CD14-positive monocyte (primary cell): ENCODE results near the gene PKDREJ. TPM values are rescaled to one million over a fixed set of nuclear protein-coding genes. Genes with fewer than 3 reads are reported as not detected.

Experiments
- DNase-seq, 3 donors: peaks; one replicate each; pipeline ENCODE4 v3.0.0-alpha.2; 2011 to 2022
- H2AFZ ChIP-seq: 2 replicates; pipeline ENCODE4 v1.6.0; 2012; ENCODE audit warnings: mild to moderate bottlenecking, low read depth, low read length, inconsistent platforms; ENCODE audit not compliant: insufficient read depth, poor library complexity, severe bottlenecking
- H3K27ac ChIP-seq, 2 donors: 1 replicate in 1 of 2; 2 replicates in 1 of 2; pipeline ENCODE4 v1.5.1; 2012 to 2013; ENCODE audit warnings: low read length in 2 of 2, control low read depth in 1 of 2, inconsistent platforms in 1 of 2, low read depth in 1 of 2, mild to moderate bottlenecking in 1 of 2
- H3K27me3 ChIP-seq, 2 donors: one replicate each; pipeline versions ENCODE4 v1.6.0 to v1.6.1; 2011 to 2013; ENCODE audit warnings: low read length in 2 of 2; ENCODE audit not compliant: control insufficient read depth in 2 of 2, insufficient read depth in 2 of 2
- H3K36me3 ChIP-seq, 2 donors: replicated peaks in 1 of 2; 1 replicate in 1 of 2; 2 replicates in 1 of 2; pipeline versions ENCODE4 v1.5.1 to v1.6.1; 2012 to 2013; ENCODE audit warnings: low read length in 2 of 2, control low read depth in 1 of 2, inconsistent platforms in 1 of 2, mild to moderate bottlenecking in 1 of 2; ENCODE audit not compliant: insufficient read depth in 2 of 2, control insufficient read depth in 1 of 2
- H3K4me1 ChIP-seq, 2 donors: 1 replicate in 1 of 2; 2 replicates in 1 of 2; pipeline versions ENCODE4 v1.5.1 to v1.6.1; 2012 to 2013; ENCODE audit warnings: low read length in 2 of 2, control low read depth in 1 of 2, inconsistent platforms in 1 of 2, mild to moderate bottlenecking in 1 of 2, moderate library complexity in 1 of 2; ENCODE audit not compliant: insufficient read depth in 2 of 2, control insufficient read depth in 1 of 2
- H3K4me2 ChIP-seq: replicated peaks from 2 replicates; pipeline ENCODE3; 2012; ENCODE audit warnings: low read length, moderate library complexity, mild to moderate bottlenecking; ENCODE audit not compliant: poor library complexity, severe bottlenecking; ENCODE audit errors: extremely low read depth
- H3K4me3 ChIP-seq, 3 experiments: fragments of 200-600 bp in 1 of 3; sonication (generic) in 1 of 3; replicated peaks in 1 of 3; 1 replicate in 2 of 3; 2 replicates in 1 of 3; pipeline ENCODE4 v1.5.1; 2011 to 2013; ENCODE audit warnings: low read length in 3 of 3, mild to moderate bottlenecking in 3 of 3, control low read depth in 2 of 3, low read depth in 2 of 3, inconsistent platforms in 1 of 3, moderate library complexity in 1 of 3
- H3K79me2 ChIP-seq: 2 replicates; pipeline ENCODE4 v1.6.0; 2012; ENCODE audit warnings: mild to moderate bottlenecking, control low read depth, inconsistent platforms, low read length, moderate library complexity; ENCODE audit not compliant: insufficient read depth
- H3K9ac ChIP-seq: 2 replicates; pipeline ENCODE4 v1.6.0; 2017; ENCODE audit warnings: low read length, mild to moderate bottlenecking; ENCODE audit not compliant: insufficient read depth, poor library complexity, severe bottlenecking
- H3K9me3 ChIP-seq, 2 donors: replicated peaks in 1 of 2; 1 replicate in 1 of 2; 2 replicates in 1 of 2; pipeline versions ENCODE4 v1.5.1 to v1.6.1; 2012 to 2013; ENCODE audit warnings: low read length in 2 of 2, control low read depth in 1 of 2; ENCODE audit not compliant: control insufficient read depth in 1 of 2, insufficient read depth in 1 of 2
- H4K20me1 ChIP-seq: 2 replicates; pipeline ENCODE4 v1.6.0; 2012; ENCODE audit warnings: mild to moderate bottlenecking, low read length, control low read depth, moderate library complexity; ENCODE audit not compliant: insufficient read depth
- H3K27ac Mint-ChIP-seq, 7 donors: one replicate each; pipeline ENCODE4 v1.8.0; 2020; ENCODE audit warnings: mild to moderate bottlenecking in 7 of 7, mixed read lengths in 7 of 7, moderate library complexity in 6 of 7, inconsistent platforms in 2 of 7
- H3K27me3 Mint-ChIP-seq, 3 donors: one replicate each; pipeline ENCODE4 v1.8.0; 2021 to 2022; ENCODE audit warnings: low read depth in 3 of 3, mild to moderate bottlenecking in 3 of 3, mixed read lengths in 3 of 3, moderate library complexity in 3 of 3, inconsistent platforms in 1 of 3
- H3K36me3 Mint-ChIP-seq, 2 donors: one replicate each; pipeline ENCODE4 v1.8.0; 2020; ENCODE audit warnings: mixed read lengths in 2 of 2, inconsistent platforms in 1 of 2, mild to moderate bottlenecking in 1 of 2
- H3K4me1 Mint-ChIP-seq: one replicate; pipeline ENCODE4 v1.8.0; 2020; ENCODE audit warnings: mild to moderate bottlenecking, mixed read lengths
- H3K4me3 Mint-ChIP-seq, 2 donors: one replicate each; pipeline ENCODE4 v1.8.0; 2020; ENCODE audit warnings: mild to moderate bottlenecking in 2 of 2, mixed read lengths in 2 of 2, moderate library complexity in 1 of 2
- H3K9me3 Mint-ChIP-seq, 7 donors: one replicate each; pipeline ENCODE4 v1.8.0; 2020 to 2022; ENCODE audit warnings: mixed read lengths in 7 of 7, mild to moderate bottlenecking in 6 of 7, moderate library complexity in 6 of 7, inconsistent platforms in 2 of 7
- CTCF ChIP-seq: fragments of 200-600 bp; IDR thresholded peaks from one replicate; pipeline ENCODE4 v1.8.0; 2022; ENCODE audit warnings: antibody characterized with exemption, mild to moderate bottlenecking
- WGBS: methylation state at CpG from one replicate; pipeline ENCODE4 v1.1.5; 2013; ENCODE audit warnings: missing lambda C conversion rate; ENCODE audit not compliant: insufficient coverage; 5-methylcytosine and 5-hydroxymethylcytosine counted together
- intact Hi-C, 2 donors: fragments of 100-400 bp; cut with micrococcal nuclease; formaldehyde crosslinking; loops; one replicate each; pipeline versions ENCODE4 v1.15.0 to v1.15.1; 2023
- polyA plus RNA-seq, 3 donors: library from polyadenylated mRNA; depleted of rRNA in 1 of 3; unstranded in 2 of 3; stranded (reverse) in 1 of 3; fragments of 300-500 nt in 2 of 3; fragments of >200 nt in 1 of 3; fragmentation: Illumina TruSeq in 2 of 3; gene quantifications; 1 replicate in 2 of 3; 2 replicates in 1 of 3; pipeline ENCODE4 v1.2.3, GENCODE V29; 2012 to 2021

Gene PKDREJ
- polyA plus RNA-seq, 3 donors: not detected

- H3K4me3 Mint-ChIP-seq: no peak overlapping the region
Observed at GRCh38 chr22:46281866-46282678, 18.9 kb upstream of the PKDREJ start.

More at GRCh38 chr22:46281866-46282678, 18.9 kb upstream of the PKDREJ start:
- H3K27me3 ChIP-seq: no peaks in the 10 kb centered on the region
- no peak overlapping the region for H3K9ac ChIP-seq
- no peak overlapping the region for H3K27ac ChIP-seq
- no peaks in the 10 kb centered on the region for H3K9me3 ChIP-seq
- H3K4me1 ChIP-seq: peaks cover under 1 to 2% of the 10 kb centered on the region in 2 donors
- H3K4me3 ChIP-seq: no peak overlapping the region
- TF ChIP-seq CTCF: no peak
- Mint-ChIP-seq H3K4me1 (peaks cover 1% of the 10 kb centered on the region), H3K36me3 (peaks cover 82 to 98% of the 10 kb centered on the region in 2 donors), H3K27ac (peak overlapping the region in 2 of 7 donors; percentile 48 to 61), H3K9me3 (peaks cover 0 to 2% (median 0%) of the 10 kb centered on the region in 7 donors), H3K27me3 (no peaks in the 10 kb centered on the region)
- WGBS: 100% methylated on average over 9 of the region's 13 CpGs
- H2AFZ ChIP-seq: no peak overlapping the region
- H3K4me2 ChIP-seq: no peak overlapping the region
- no peak for DNase-seq
- H3K79me2 ChIP-seq: no peaks in the 10 kb centered on the region
- H3K36me3 ChIP-seq: peaks cover 77 to 99% of the 10 kb centered on the region in 2 donors
- H4K20me1 ChIP-seq: no peaks in the 10 kb centered on the region
- intact Hi-C loops: no loop called here
